Posterior vena cava (tissue), 2 donors: ENCODE measurements around the gene HACL1. TPM values are rescaled to one million over a fixed set of nuclear protein-coding genes. Genes with fewer than 3 reads are reported as not detected.
"Not testable (repeated sequence)": the region's sequence is repeated elsewhere in the genome, so short reads cannot be mapped to it uniquely, and the experiment has no call there.

Experiments used
- DNase-seq: peaks from one replicate; pipeline ENCODE4 v3.0.0-alpha.2; 2020; ENCODE audit warnings: low spot score
- intact Hi-C, 2 donors: fragments of 100-400 bp; cut with DNase I; formaldehyde crosslinking; loops; one replicate each; pipeline versions ENCODE4 v1.14.1 to v1.14.2; 2022 to 2023
- total RNA-seq, 2 donors: library from RNA; stranded (reverse); fragmentation: NEBNext Ultra II Directional; extraction: Animal tissue kit (Norgen Biotek cat#: 25700); gene quantifications; one replicate each; pipeline ENCODE4 v1.2.1, GENCODE V29; 2021
- donor health status: DM: yes; HTN: yes; CAD: no.
- donor health status: DM: yes; HTN: yes; CAD: no.

HACL1 gene
- total RNA-seq, 2 donors from 2014 or later, result 18.5 to 21.2 TPM

- intact Hi-C loops, result loop anchor here in 1 of 2 donors (10.0 kb wide), 1 partner anchor 163 kb away; the partner anchor contains the start of gene ANKRD28
- no peak for DNase-seq
Observed at GRCh38 chr3:15632212-15632580, 30.8 kb upstream of the HACL1 start.

GRCh38 chr3:15631426-15632211 lies 30.2 kb upstream of the HACL1 start:
- DNase-seq, result no peak
- intact Hi-C loops, result loop anchor here in 1 of 2 donors (10.0 kb wide), 1 partner anchor 163 kb away; the partner anchor contains the start of gene ANKRD28

- no peak for DNase-seq
Observed at GRCh38 chr3:15630646-15631350, 29.4 kb upstream of the HACL1 start.

GRCh38 chr3:15629860-15630597 lies 28.7 kb upstream of the HACL1 start:
- no peak for DNase-seq
- intact Hi-C loops, result loop anchor here (5.0 to 10.0 kb wide), 2 partner anchors 165 to 177 kb away; partner anchors contain the start of gene ANKRD28 (in 1 of the 2)

More at GRCh38 chr3:15630646-15631350, 29.4 kb upstream of the HACL1 start:
- intact Hi-C loops, result loop anchor here in 1 of 2 donors (10.0 kb wide), 1 partner anchor 164 kb away; the partner anchor contains the start of gene ANKRD28

- intact Hi-C loops, result loop anchor here in 1 of 2 donors (5.0 kb wide), 1 partner anchor 178 kb away; no protein-coding TSS in a partner anchor
Observed at GRCh38 chr3:15628967-15629366, 27.6 kb upstream of the HACL1 start.

GRCh38 chr3:15623535-15624440 lies 22.4 kb upstream of the HACL1 start:
- intact Hi-C loops, result no loop called here

More at GRCh38 chr3:15628967-15629366, 27.6 kb upstream of the HACL1 start:
- DNase-seq, result no peak

GRCh38 chr3:15619659-15620464 lies 18.5 kb upstream of the HACL1 start:
- intact Hi-C loops, DNase-seq: not testable (repeated sequence)

More at GRCh38 chr3:15623535-15624440, 22.4 kb upstream of the HACL1 start:
- no peak for DNase-seq

- intact Hi-C loops, result no loop called here
- DNase-seq, result no peak
Observed at GRCh38 chr3:15616053-15616452, 14.7 kb upstream of the HACL1 start.

GRCh38 chr3:15614958-15615357 lies 13.6 kb upstream of the HACL1 start:
- DNase-seq, result no peak
- intact Hi-C loops, result no loop called here

- DNase-seq, result no peak
- intact Hi-C loops, result no loop called here
Observed at GRCh38 chr3:15612001-15612400, 10.6 kb upstream of the HACL1 start.

GRCh38 chr3:15611018-15611417 lies 9.6 kb upstream of the HACL1 start:
- DNase-seq, result no peak
- intact Hi-C loops, result no loop called here

GRCh38 chr3:15610082-15610759 lies 8.9 kb upstream of the HACL1 start:
- no peak for DNase-seq
- intact Hi-C loops, result no loop called here

GRCh38 chr3:15606434-15606891 lies 5.1 kb upstream of the HACL1 start:
- intact Hi-C loops, result no loop called here
- no peak for DNase-seq

- intact Hi-C loops, DNase-seq: not testable (repeated sequence)
Observed at GRCh38 chr3:15604584-15604983, 3.2 kb upstream of the HACL1 start.

GRCh38 chr3:15602816-15603215 lies 1.4 kb upstream of the HACL1 start:
- DNase-seq, intact Hi-C loops: not testable (repeated sequence)

GRCh38 chr3:15602146-15602536 lies 772 bp upstream of the HACL1 start:
- no peak for DNase-seq
- intact Hi-C loops, result no loop called here

- intact Hi-C loops, result no loop called here
- DNase-seq, result no peak
Observed at GRCh38 chr3:15601046-15601398, 347 bp downstream of the HACL1 start.
